NB4 (cell line): ENCODE measurements around the gene SPEG.
A peak's percentile ranks its signal among the peaks of the same experiment; 100 is the strongest.

Experiments used
- DNase-seq: peaks from one replicate; pipeline ENCODE4 v3.0.0; 2010; ENCODE audit warnings: low read depth
- H3K4me3 ChIP-seq: one replicate; pipeline ENCODE4 v1.5.1; 2011; ENCODE audit warnings: mild to moderate bottlenecking, low read depth, low read length, moderate library complexity
- MYC ChIP-seq: IDR thresholded peaks from 2 replicates; pipeline ENCODE4 v1.6.1; 2011; ENCODE audit warnings: low read depth, low read length
- POLR2A ChIP-seq: IDR thresholded peaks from 2 replicates; pipeline ENCODE4 v1.6.1; 2011; ENCODE audit warnings: mild to moderate bottlenecking; ENCODE audit not compliant: insufficient read length; ENCODE audit errors: extremely low read depth
- TF ChIP-seq, protein P1 (sequence below): IDR thresholded peaks from one replicate; pipeline ENCODE4 v1.5.1; 2012; ENCODE audit warnings: low read depth, low read length
- TF ChIP-seq, protein P2 (sequence below): IDR thresholded peaks from 2 replicates; pipeline ENCODE4 v1.6.1; 2011; ENCODE audit warnings: low read depth, low read length

Gene SPEG

DNA sequence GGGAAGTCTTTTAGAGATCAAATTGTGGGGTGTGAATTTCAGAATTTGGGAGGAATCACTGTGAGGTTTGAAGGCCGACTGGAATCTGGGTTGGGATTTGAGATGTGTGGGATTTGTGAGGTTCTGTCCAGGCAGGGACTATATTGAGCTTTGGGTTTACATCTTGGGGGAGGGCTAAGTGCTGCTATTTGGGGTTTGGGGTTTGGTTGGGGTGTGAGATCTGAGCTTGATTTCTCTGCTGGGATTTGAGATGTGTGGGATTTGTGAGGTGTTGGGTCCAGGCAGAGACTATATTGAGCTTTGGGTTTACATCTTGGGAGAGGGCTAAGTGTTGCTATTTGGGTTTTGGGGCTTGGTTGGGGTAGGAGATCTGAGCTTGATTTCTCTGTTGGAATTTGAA, 64.9 kb downstream of the SPEG start:
- peak overlapping the region; percentile 68 for H3K4me3 ChIP-seq
- DNase-seq, result no peak
- TF ChIP-seq MYC, result no peak
- TF ChIP-seq, protein P1, sequence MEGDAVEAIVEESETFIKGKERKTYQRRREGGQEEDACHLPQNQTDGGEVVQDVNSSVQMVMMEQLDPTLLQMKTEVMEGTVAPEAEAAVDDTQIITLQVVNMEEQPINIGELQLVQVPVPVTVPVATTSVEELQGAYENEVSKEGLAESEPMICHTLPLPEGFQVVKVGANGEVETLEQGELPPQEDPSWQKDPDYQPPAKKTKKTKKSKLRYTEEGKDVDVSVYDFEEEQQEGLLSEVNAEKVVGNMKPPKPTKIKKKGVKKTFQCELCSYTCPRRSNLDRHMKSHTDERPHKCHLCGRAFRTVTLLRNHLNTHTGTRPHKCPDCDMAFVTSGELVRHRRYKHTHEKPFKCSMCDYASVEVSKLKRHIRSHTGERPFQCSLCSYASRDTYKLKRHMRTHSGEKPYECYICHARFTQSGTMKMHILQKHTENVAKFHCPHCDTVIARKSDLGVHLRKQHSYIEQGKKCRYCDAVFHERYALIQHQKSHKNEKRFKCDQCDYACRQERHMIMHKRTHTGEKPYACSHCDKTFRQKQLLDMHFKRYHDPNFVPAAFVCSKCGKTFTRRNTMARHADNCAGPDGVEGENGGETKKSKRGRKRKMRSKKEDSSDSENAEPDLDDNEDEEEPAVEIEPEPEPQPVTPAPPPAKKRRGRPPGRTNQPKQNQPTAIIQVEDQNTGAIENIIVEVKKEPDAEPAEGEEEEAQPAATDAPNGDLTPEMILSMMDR, result no peak
- TF ChIP-seq, protein P2, sequence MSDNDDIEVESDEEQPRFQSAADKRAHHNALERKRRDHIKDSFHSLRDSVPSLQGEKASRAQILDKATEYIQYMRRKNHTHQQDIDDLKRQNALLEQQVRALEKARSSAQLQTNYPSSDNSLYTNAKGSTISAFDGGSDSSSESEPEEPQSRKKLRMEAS, result no peak
- no peak for TF ChIP-seq POLR2A

DNA sequence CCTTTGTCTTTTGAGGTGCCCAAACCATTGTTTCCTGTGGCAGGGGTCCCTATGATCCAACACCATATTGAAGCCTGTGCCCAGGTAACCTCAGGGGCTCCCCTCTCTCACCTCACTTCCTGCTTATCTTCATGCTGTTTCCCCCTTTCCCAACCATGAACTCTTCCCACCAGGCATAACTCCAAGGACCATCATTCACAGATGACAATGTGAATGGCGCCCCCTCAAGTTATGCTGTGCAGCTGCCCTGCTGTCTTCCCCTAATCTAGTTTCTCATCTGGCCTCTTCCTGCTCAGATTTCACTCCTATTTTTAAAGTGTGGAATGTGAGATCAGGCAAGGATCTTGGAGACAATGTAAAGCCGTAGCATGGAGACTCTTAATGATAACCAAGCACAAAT, 65.5 kb downstream of the SPEG start:
- TF ChIP-seq, protein P2, result no peak
- TF ChIP-seq POLR2A, result no peak
- TF ChIP-seq, protein P1, result peak; percentile 54
- TF ChIP-seq MYC, result no peak
- peak; percentile 28 for DNase-seq
- H3K4me3 ChIP-seq, result no peak overlapping the region

DNA sequence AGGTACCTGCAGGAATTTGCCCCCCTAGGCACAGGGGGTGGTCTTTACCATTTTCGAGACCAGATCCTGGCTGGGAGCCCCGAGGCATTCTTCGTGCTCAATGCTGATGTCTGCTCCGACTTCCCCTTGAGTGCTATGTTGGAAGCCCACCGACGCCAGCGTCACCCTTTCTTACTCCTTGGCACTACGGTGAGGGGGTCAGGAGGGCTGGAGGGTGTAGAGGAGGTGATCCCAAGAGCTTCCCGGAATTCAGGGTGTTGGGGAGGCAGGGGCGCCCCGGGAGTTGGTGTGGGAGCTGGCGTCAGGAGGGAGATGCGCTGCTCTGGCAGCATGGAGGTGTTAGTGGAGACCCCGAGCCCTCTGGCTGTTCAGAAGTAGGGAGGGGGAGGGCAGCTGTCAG, 67.2 kb downstream of the SPEG start:
- no peak for TF ChIP-seq MYC
- TF ChIP-seq, protein P2, result no peak
- TF ChIP-seq POLR2A, result no peak
- TF ChIP-seq, protein P1, result no peak
- no peak for DNase-seq
- no peak overlapping the region for H3K4me3 ChIP-seq

DNA sequence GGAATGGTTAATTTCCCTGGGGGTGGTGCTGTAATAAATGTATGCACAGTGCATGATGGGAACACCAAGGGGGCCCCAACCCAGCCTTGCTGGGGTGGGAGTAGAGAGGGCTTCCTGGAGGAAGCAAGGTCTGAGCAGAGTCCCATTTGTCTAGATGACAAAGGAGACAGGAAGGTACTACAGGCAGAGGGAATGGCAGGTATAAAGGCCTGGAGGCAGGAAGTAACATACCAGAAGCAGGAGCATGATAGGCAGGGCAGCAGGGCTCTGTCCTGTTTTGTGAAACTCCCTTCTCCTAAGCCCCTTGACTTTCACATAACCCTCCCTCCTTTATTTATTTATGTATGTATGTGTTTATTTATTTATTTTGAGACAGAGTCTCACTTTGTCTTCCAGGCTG, 68.0 kb downstream of the SPEG start:
- TF ChIP-seq, protein P2, result no peak
- TF ChIP-seq MYC, result no peak
- TF ChIP-seq POLR2A, result no peak
- TF ChIP-seq, protein P1, result no peak
- DNase-seq, result no peak
- H3K4me3 ChIP-seq, result no peak overlapping the region

DNA sequence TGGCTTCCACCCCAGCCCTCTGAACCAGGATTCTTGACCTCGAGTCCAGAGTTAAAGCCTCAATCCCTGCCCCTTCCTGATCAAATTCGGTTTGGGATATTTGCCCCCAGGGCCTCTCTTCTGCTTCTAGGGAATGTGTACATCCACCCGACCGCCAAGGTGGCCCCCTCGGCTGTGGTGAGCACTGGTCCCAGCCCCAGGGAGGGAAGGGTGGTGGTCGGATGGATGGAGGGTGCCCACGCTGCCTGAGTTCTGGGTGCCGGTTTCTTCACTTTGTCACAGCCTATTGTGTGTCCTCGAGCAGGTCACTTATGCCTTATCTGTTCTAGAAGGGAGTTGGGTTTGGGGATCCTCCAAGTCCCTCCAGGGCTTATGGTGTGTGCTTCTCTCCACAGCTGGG, 70.9 kb downstream of the SPEG start:
- no peak overlapping the region for H3K4me3 ChIP-seq
- TF ChIP-seq POLR2A (no peak), MYC (no peak)
- TF ChIP-seq, protein P1, result no peak
- TF ChIP-seq, protein P2, result no peak
- DNase-seq, result no peak
